Melanocyte of skin (primary cell): ENCODE measurements around the gene GOLGA8N. TPM values are rescaled to one million over a fixed set of nuclear protein-coding genes. Genes with fewer than 3 reads are reported as not detected.

Experiments used
- small RNA-seq, 2 donors: library from RNA; depleted of rRNA; stranded (forward); fragments of <200 nt; gene quantifications; one replicate each; pipeline ENCODE3, GENCODE V24; 2012
- total RNA-seq, 2 donors: library from RNA; depleted of rRNA; stranded (reverse); fragments of >200 nt; gene quantifications; 2 replicates each; pipeline ENCODE4 v1.2.3, GENCODE V29; 2012

Gene GOLGA8N
- 1 to 10 TPM in 1 of 2 donors, under 1 TPM in 1; 0.33 to 3.4 TPM for total RNA-seq

DNA sequence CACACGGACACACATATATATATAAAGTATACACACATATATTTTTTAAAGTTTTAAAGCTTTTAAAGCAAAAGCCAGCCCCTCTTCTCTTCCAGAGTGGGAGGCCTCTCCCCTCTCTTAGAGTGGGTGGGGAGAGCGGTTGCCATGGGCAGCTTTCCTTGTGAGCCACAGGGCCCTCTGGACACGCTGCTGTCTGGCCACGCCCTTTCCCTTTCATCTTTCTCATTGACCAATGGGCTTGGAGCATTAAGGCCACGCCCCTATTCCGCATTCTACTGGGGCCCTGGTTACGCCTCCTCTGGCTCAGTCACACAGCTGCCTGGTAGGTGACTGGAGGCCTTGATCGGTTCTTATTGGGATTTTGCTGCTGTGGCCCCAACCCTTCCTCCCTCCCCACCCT lies at the start of gene GOLGA8N:
Gene GOLGA8N (plus strand): TSS at position 306 of the 400 bp plus-strand sequence.

DNA sequence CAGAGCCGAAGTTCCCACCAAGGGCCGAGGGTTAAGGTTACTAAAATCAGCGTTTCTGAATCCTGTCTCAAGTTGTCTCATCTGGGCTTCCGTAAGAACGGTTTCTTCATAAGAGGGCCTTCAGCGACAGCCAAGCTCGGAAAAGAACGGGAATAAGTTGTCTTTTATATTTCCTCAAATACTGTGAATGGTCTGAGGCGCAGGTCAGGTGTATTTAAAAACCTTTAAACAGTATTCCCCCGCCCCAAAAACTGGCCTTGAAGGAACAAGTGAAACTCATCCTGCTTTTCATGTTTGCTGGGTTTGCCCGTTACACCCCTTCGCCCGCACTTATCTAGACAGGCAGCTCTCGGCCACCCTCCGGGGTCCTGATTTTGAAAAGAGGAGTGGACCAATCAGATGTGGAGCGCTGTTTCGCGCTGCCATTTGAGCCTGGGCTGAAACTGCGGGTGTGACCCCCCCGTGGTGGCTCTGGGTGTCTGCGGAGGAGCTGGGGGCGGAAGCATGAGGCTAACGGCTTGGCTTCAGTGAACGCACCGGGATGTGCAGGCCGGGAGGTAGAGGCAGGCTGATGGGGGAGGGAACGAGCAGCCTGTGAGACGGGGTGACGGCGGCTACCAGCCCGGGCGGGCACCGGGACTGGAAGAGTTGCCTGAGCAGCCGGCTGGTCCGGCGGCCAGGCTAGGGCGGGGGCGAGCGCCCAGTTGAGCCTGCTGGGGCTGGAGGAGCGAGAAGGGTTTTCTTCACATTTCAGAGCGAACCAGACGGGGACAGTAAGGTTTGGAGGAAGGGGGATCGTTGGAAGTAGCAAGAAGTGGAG lies 22.0 kb downstream of the GOLGA8N start, which contains the start of gene ARHGAP11A:
Gene ARHGAP11A (plus strand): TSS at position 454 of the 820 bp plus-strand sequence. CDS start 708 bp downstream, outside the sequence.

DNA sequence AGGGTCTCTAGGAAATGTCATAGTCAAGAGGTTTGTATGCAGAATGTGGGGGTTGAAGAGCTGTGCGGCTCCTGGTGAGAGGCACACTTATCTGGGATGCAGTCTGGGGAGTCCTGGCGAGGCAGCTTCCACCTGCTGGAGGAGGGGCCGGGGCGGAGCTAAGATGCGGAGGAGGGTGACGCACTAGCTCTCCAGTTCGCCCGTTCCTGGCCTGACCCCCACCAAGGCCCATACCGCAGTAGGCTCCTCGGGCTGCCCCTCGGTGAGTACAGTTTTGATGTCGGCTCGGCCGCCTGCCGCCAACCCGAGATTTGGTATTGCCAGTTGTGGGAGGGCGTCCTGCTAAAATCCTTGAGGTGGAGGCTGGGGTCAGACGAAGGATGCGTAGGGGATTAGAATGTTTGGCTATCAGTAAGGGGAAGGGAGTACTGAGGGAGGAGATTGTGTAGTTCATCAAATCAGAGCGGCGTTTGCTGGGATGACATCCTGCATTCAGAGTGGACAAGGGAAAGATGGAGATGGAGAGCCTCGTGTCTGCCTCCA lies 48.3 kb downstream of the GOLGA8N start, which contains the start of gene SCG5:
Gene SCG5 (plus strand): TSS at position 194 of the 543 bp plus-strand sequence. CDS start 1,883 bp downstream, outside the sequence.

Small RNA genes lying within 50 kb of the gene (small RNA-seq; reads per million reads assigned to genes)
- 0 reads per million in 2 donors for gene RN7SL286P

Other genes starting within 250 kb of the GOLGA8N start
- gene GOLGA8K, start 190.2 kb upstream of the GOLGA8N start, total RNA-seq: under 1 TPM in 1 of 2 donors, not detected in 1; under 0.01 TPM
- under 1 TPM; 0.67 to 0.69 TPM for gene GOLGA8O, start 137.8 kb upstream of the GOLGA8N start, total RNA-seq
- gene ARHGAP11A, start 22.0 kb downstream of the GOLGA8N start, total RNA-seq: 10 to 100 TPM in 1 of 2 donors, 1 to 10 TPM in 1; 10.0 to 23.6 TPM
- gene SCG5, start 48.3 kb downstream of the GOLGA8N start, total RNA-seq: under 1 TPM; 0.33 to 0.69 TPM
- gene GREM1, start 124.5 kb downstream of the GOLGA8N start, total RNA-seq: under 1 TPM; under 0.01 TPM